ENCODE data around the gene SLC12A6.

DNA sequence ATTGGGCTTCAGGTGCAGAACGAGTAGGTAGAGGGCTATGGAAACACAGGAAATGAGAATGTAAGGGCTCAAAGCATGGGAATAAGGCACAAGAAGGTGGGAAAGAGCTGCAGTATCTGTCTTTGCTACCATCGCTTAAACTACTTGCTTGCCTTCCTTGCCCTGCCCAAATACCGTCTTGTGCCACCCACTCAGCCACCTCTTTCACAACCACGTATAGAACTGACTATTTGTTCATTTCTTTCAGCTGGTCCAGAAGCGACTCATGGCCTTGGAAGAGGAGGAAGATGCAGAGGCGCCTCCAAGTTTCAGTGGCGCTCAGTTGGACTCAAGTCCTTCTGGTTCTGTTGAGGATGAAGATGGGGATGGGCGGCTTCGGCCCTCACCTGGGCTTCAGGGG is 17.7 kb upstream of the SLC12A6 start:
- TF ChIP-seq EP300 (IDR thresholded peaks at IDR 0.05), result no peak
- TF ChIP-seq POLR2AphosphoS5 (IDR thresholded peaks at IDR 0.05), result no peak

All from sigmoid colon (tissue), 4 donors.